HCT116 (cell line): ENCODE results near the gene PLA2G5. TPM values are rescaled to one million over a fixed set of nuclear protein-coding genes. Genes with fewer than 3 reads are reported as not detected.

Experiments used
- ATAC-seq: fragments of 200-7000 bp; cut with Tn5 transposase; 2 replicates; pipeline ENCODE4 v1.9.1; 2020; ENCODE audit warnings: mild to moderate bottlenecking, moderate library complexity
- BruUV-seq: library from RNA; stranded (reverse); fragments of 400-500 nt; replicated peaks from 2 replicates; lab custom pipeline; 2021; lab: Mats Ljungman, UMichigan
- CTCF ChIA-PET: fragments of 300-600 bp; sonication (Branson Sonifier 250); formaldehyde crosslinking; loops from one replicate; lab custom pipeline; 2021; ENCODE audit warnings: antibody characterized with exemption; lab: Charles Lee
- POLR2A ChIA-PET: fragments of 300-600, 350-600 bp; sonication (Branson Sonifier 250); formaldehyde crosslinking; loops from one replicate; lab custom pipeline; 2021; ENCODE audit warnings: antibody characterized with exemption; lab: Charles Lee
- RAD21 ChIA-PET, 2 experiments: fragments of 300-600 bp; sonication (Branson Sonifier 250); formaldehyde crosslinking; loops; one replicate each; lab custom pipeline; 2023; ENCODE audit warnings: low total read pairs in 2 of 2; ENCODE audit not compliant: uncharacterized antibody in 2 of 2, unreplicated experiment in 2 of 2, low non-redundant PET in 1 of 2; lab: Charles Lee
- DNase-seq: peaks from one replicate; pipeline ENCODE4 v3.0.0-alpha.2; 2010; ENCODE audit warnings: low read depth, low spot score
- H2AFZ ChIP-seq: fragments of 200-600 bp; shearing (Covaris generic), sonication (generic); 2 replicates; pipeline ENCODE4 v1.6.1; 2017; ENCODE audit warnings: low read depth, mixed run types, mixed read lengths, antibody characterized with exemption, low read length; ENCODE audit not compliant: poor library complexity, severe bottlenecking
- H3K27ac ChIP-seq: 2 replicates; pipeline ENCODE4 v1.5.1; 2012; ENCODE audit warnings: low read depth, low read length
- H3K27me3 ChIP-seq: fragments of 200-600 bp; sonication (generic); 2 replicates; pipeline ENCODE4 v1.6.1; 2016; ENCODE audit warnings: mixed run types, low read length, mixed read lengths; ENCODE audit not compliant: insufficient read depth
- H3K36me3 ChIP-seq, 2 experiments: fragments of 200-500 bp in 1 of 2; fragments of 200-600 bp in 1 of 2; sonication (Bioruptor generic) in 1 of 2; sonication (generic) in 1 of 2; 2 replicates each; pipeline versions ENCODE4 v1.5.1 to v1.6.1; 2014 to 2016; ENCODE audit warnings: low read length in 2 of 2, inconsistent platforms in 1 of 2, mixed read lengths in 1 of 2, mixed run types in 1 of 2; ENCODE audit not compliant: insufficient read depth in 2 of 2, control insufficient read depth in 1 of 2
- H3K4me1 ChIP-seq, 2 experiments: fragments of 200-600 bp in 1 of 2; sonication (generic) in 1 of 2; 2 replicates each; pipeline versions ENCODE4 v1.5.1 to v1.6.1; 2012 to 2017; ENCODE audit warnings: low read length in 2 of 2, inconsistent platforms in 1 of 2, mild to moderate bottlenecking in 1 of 2, mixed read lengths in 1 of 2, mixed run types in 1 of 2, moderate library complexity in 1 of 2; ENCODE audit not compliant: insufficient read depth in 2 of 2, control insufficient read depth in 1 of 2
- H3K4me2 ChIP-seq: fragments of 200-600 bp; sonication (generic); 2 replicates; pipeline ENCODE4 v1.6.1; 2017; ENCODE audit warnings: mixed run types, low read length, mixed read lengths
- H3K4me3 ChIP-seq, 2 experiments: fragments of 200-600 bp in 1 of 2; sonication (generic) in 1 of 2; replicated peaks in 1 of 2; 2 replicates each; pipeline ENCODE4 v1.5.1; 2011 to 2016; ENCODE audit warnings: low read length in 2 of 2, control low read depth in 1 of 2, low read depth in 1 of 2, mild to moderate bottlenecking in 1 of 2, mixed read lengths in 1 of 2, mixed run types in 1 of 2
- H3K79me2 ChIP-seq: fragments of 200-600 bp; sonication (generic); 2 replicates; pipeline ENCODE4 v1.6.1; 2017; ENCODE audit warnings: mild to moderate bottlenecking, mixed run types, low read length, moderate library complexity, mixed read lengths; ENCODE audit not compliant: insufficient read depth
- H3K9ac ChIP-seq: fragments of 200-600 bp; sonication (generic); 2 replicates; pipeline ENCODE4 v1.6.1; 2016; ENCODE audit warnings: low read length, mixed read lengths
- H3K9me2 ChIP-seq: fragments of 200-600 bp; sonication (generic), shearing (Covaris generic); 2 replicates; pipeline ENCODE4 v1.6.1; 2017; ENCODE audit warnings: mixed run types, mild to moderate bottlenecking, moderate library complexity; ENCODE audit not compliant: insufficient read depth
- H3K9me3 ChIP-seq, 2 experiments: fragments of 200-500 bp in 1 of 2; fragments of 200-600 bp in 1 of 2; sonication (Bioruptor generic) in 1 of 2; sonication (generic) in 1 of 2; 2 replicates each; pipeline ENCODE4 v1.6.1; 2014 to 2017; ENCODE audit warnings: low read length in 2 of 2, mixed read lengths in 2 of 2, inconsistent platforms in 1 of 2, low read depth in 1 of 2, mild to moderate bottlenecking in 1 of 2, mixed run types in 1 of 2, moderate library complexity in 1 of 2; ENCODE audit not compliant: control insufficient read depth in 1 of 2, insufficient read depth in 1 of 2
- H4K20me1 ChIP-seq: fragments of 200-600 bp; sonication (generic), shearing (Covaris generic); 2 replicates; pipeline ENCODE4 v1.6.1; 2017; ENCODE audit warnings: mixed run types, mild to moderate bottlenecking, moderate library complexity; ENCODE audit not compliant: insufficient read depth
- CBX3 ChIP-seq: IDR thresholded peaks from 2 replicates; pipeline ENCODE4 v1.6.1; 2012; ENCODE audit warnings: low read depth
- CEBPB ChIP-seq: IDR thresholded peaks from 2 replicates; pipeline ENCODE4 v1.6.1; 2012; ENCODE audit warnings: low read depth
- CTCF ChIP-seq, 3 experiments: fragments of 200-600 bp in 1 of 3; sonication (generic) in 1 of 3; IDR thresholded peaks in 2 of 3; conservative IDR thresholded peaks in 1 of 3; 2 replicates each; pipeline ENCODE4 v1.5.1; 2012 to 2017; ENCODE audit warnings: low read depth in 2 of 3, low read length in 2 of 3, antibody characterized with exemption in 1 of 3, borderline replicate concordance in 1 of 3, control low read depth in 1 of 3, mild to moderate bottlenecking in 1 of 3, mixed read lengths in 1 of 3, mixed run types in 1 of 3, moderate library complexity in 1 of 3; ENCODE audit not compliant: insufficient read depth in 1 of 3
- EGR1 ChIP-seq: IDR thresholded peaks from 2 replicates; pipeline ENCODE4 v1.6.1; 2012; ENCODE audit warnings: low read depth
- EZH2 ChIP-seq: fragments of 200-600 bp; sonication (generic); IDR thresholded peaks from 2 replicates; pipeline ENCODE4 v1.6.1; 2017; ENCODE audit warnings: antibody characterized with exemption, mixed run types
- EZH2phosphoT487 ChIP-seq: fragments of 200-600 bp; IDR thresholded peaks from 2 replicates; pipeline ENCODE4 v1.6.1; 2018; ENCODE audit warnings: antibody characterized with exemption, borderline replicate concordance
- FOSL1 ChIP-seq: IDR thresholded peaks from 2 replicates; pipeline ENCODE4 v1.6.1; 2012; ENCODE audit warnings: low read depth
- JUND ChIP-seq: IDR thresholded peaks from 2 replicates; pipeline ENCODE4 v1.6.1; 2012
- POLR2A ChIP-seq: IDR thresholded peaks from 2 replicates; pipeline ENCODE4 v1.7.0; 2011; ENCODE audit warnings: borderline replicate concordance; ENCODE audit not compliant: insufficient read depth, insufficient read length; ENCODE audit errors: extremely low read depth
- POLR2AphosphoS5 ChIP-seq: IDR thresholded peaks from 2 replicates; pipeline ENCODE4 v1.6.1; 2011; ENCODE audit warnings: mild to moderate bottlenecking, low read depth, low read length, moderate library complexity
- RAD21 ChIP-seq: IDR thresholded peaks from 2 replicates; pipeline ENCODE4 v1.6.1; 2012; ENCODE audit warnings: low read depth, mild to moderate bottlenecking
- SIN3A ChIP-seq: IDR thresholded peaks from 2 replicates; pipeline ENCODE4 v1.6.1; 2012; ENCODE audit warnings: low read depth
- SRF ChIP-seq: IDR thresholded peaks from 2 replicates; pipeline ENCODE4 v1.6.1; 2012; ENCODE audit warnings: low read depth
- ZNF274 ChIP-seq: fragments of 200-500 bp; sonication (Bioruptor generic); IDR thresholded peaks from 2 replicates; pipeline ENCODE4 v1.6.1; 2014; ENCODE audit warnings: mild to moderate bottlenecking, low read depth, low read length, inconsistent platforms
- intact Hi-C: fragments of 100-400 bp; cut with micrococcal nuclease; formaldehyde crosslinking; loops from 2 replicates; pipeline ENCODE4 v1.10.0; 2022
- total RNA-seq: library from RNA; stranded (reverse); gene quantifications from one replicate; pipeline ENCODE4 v1.2.1, GENCODE V29; 2021; ENCODE audit not compliant: unreplicated experiment
- TF ChIP-seq, protein P1 (sequence below): IDR thresholded peaks from 2 replicates; pipeline ENCODE4 v1.6.1; 2012
- TF ChIP-seq, protein P2 (sequence below): IDR thresholded peaks from 2 replicates; pipeline ENCODE4 v1.6.1; 2012

The PLA2G5 gene
- total RNA-seq, 1 experiment from 2014 or later: not detected

GRCh38 chr1:20051218-20051829, 18.7 kb upstream of the PLA2G5 start:
- H3K79me2 ChIP-seq: no peaks in the 10 kb centered on the region
- H4K20me1 ChIP-seq: no peaks in the 10 kb centered on the region
- H3K4me1 ChIP-seq: no peaks in the 10 kb centered on the region
- H3K36me3 ChIP-seq: no peaks in the 10 kb centered on the region
- no TSS peak for BruUV-seq
- CTCF ChIA-PET: no interaction called here
- H3K9ac ChIP-seq: no peak overlapping the region
- no peaks in the 10 kb centered on the region for H3K9me2 ChIP-seq
- no peak overlapping the region for H2AFZ ChIP-seq
- TF ChIP-seq, protein P1, sequence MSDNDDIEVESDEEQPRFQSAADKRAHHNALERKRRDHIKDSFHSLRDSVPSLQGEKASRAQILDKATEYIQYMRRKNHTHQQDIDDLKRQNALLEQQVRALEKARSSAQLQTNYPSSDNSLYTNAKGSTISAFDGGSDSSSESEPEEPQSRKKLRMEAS: no peak
- TF ChIP-seq SRF: no peak
- TF ChIP-seq CEBPB: no peak
- TF ChIP-seq CBX3: no peak; the same call in 1 of the 2 replicates
- TF ChIP-seq EZH2: no peak
- TF ChIP-seq POLR2A: no peak
- TF ChIP-seq EZH2phosphoT487: no peak
- no peak for TF ChIP-seq CTCF (IDR thresholded peaks at IDR 0.05 in 2 of 3, conservative IDR thresholded peaks at IDR 0.05 in 1 of 3; ENCODE audit: borderline replicate concordance in 1 of 3, insufficient read depth in 1 of 3, low read depth in 2 of 3, low read length in 2 of 3)
- no peak for TF ChIP-seq POLR2AphosphoS5
- TF ChIP-seq JUND: no peak
- TF ChIP-seq FOSL1: no peak
- no peak for TF ChIP-seq SIN3A
- TF ChIP-seq, protein P2, sequence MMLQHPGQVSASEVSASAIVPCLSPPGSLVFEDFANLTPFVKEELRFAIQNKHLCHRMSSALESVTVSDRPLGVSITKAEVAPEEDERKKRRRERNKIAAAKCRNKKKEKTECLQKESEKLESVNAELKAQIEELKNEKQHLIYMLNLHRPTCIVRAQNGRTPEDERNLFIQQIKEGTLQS: no peak
- TF ChIP-seq RAD21: no peak
- no peak for TF ChIP-seq EGR1
- TF ChIP-seq ZNF274: no peak
- TF ChIP-seq, all 23 proteins: peak for 0
- peaks cover 3 to 5% of the 10 kb centered on the region in 2 experiments; a peak in 2 of 4 replicates for H3K9me3 ChIP-seq
- no peak overlapping the region for H3K4me2 ChIP-seq
- ChIA-PET POLR2A (no interaction called here), RAD21 (no interaction called here)
- ATAC-seq (no peak), DNase-seq (no peak)
- intact Hi-C loops: no loop called here
- no peak overlapping the region for H3K27ac ChIP-seq
- H3K4me3 ChIP-seq: no peak overlapping the region
- no peaks in the 10 kb centered on the region for H3K27me3 ChIP-seq
